Stimulated activated CD8-positive, alpha-beta memory T cell treated with anti-CD3 and anti-CD28 coated beads, Interleukin-2, amount 100 ng/mL, for 48 hours (primary cell): ENCODE measurements around the gene CEP57L1.
"Not testable (repeated sequence)": the region's sequence is repeated elsewhere in the genome, so short reads cannot be mapped to it uniquely, and the experiment has no call there.

Experiments used
- DNase-seq, 2 donors: peaks; one replicate each; pipeline ENCODE4 v3.0.0-alpha.2; 2020; ENCODE audit warnings: low read depth in 2 of 2

CEP57L1 gene

GRCh38 chr6:109172101-109172746 is 76.9 kb downstream of the CEP57L1 start:
- no peak for DNase-seq

GRCh38 chr6:109174916-109175315 is 79.6 kb downstream of the CEP57L1 start:
- no peak for DNase-seq

GRCh38 chr6:109178921-109179320 is 83.6 kb downstream of the CEP57L1 start:
- no peak for DNase-seq

DNA sequence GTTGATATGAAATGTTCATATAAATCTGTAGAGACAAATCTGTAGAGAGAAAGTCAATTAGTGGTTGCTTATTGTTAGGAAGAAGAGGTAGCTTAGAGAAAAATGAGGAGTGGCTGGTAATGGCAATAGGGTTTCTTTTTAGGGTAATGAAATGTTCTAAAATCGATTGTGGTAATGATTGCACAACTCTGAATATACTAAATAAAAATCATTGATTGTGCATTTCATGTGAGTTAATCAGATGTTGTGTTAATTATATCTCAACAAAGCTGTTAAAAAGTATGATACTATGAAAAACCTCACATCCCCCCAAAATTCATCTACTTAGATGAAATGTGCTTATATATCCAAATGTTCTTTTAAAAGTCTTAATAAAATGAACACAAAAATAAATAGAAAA is 84.2 kb downstream of the CEP57L1 start:
- no peak for DNase-seq

DNA sequence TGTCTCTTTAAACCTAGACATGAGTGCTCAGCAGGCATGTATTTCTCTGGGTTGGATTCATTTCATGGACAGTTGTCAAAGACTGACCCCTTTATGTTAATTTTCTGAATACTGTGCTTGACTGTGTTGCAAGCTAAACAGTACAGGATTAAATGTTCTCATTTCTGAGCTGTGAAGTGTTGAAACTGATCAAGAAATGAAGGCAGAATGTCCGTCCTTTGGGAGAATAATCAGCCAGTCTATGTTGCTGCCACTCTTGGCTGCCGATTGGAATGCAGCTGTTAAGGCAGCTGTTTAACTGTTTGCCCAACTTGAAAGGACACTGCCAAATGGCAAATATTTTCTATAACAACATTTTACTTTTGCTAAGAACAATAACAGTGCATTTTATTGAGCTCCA is 87.3 kb downstream of the CEP57L1 start:
- no peak for DNase-seq

GRCh38 chr6:109183109-109183650 is 87.9 kb downstream of the CEP57L1 start:
- no peak for DNase-seq

DNA sequence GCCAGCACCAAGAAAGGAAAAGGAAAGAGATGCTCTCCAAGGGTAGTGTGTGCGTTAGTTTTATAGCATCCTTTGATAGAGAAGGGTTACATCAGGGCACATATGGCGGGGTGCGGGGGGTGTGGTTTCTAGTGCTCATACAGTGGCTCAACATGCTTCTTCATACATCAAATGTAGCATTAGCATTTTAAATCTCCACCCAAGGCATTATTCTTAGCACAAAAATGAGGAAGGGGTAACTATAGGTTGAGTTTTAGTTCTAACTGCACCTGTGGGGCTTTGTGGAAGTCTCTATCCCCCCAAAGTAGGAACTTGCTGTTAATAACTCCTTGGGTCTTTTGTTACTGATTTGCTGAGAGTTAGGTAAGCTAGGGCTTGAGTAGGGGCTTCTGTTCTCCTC is 89.3 kb downstream of the CEP57L1 start:
- no peak for DNase-seq

DNA sequence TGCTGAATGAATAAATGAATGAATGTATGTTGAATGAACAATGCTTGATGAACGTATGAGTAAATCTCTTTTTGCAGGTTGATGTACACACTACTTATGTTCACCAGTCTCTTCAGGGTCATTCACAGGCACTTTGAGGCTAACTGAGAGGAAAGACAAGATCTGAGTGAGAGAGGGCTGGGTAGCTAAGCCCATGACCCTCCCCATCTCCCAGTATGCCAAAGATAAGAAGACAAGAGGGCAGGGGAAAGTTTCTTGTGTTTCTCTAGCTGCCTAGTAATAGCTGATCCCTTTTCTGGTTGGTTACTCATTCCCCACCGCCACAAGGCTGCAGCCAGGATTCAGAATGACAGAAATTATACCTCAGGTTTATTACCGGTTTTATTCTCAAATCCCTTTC is 90.7 kb downstream of the CEP57L1 start:
- no peak for DNase-seq

- peak; percentile 22 to 33 for DNase-seq
These were observed 92.2 kb downstream of the CEP57L1 start for GRCh38 chr6:109187399-109188114.

DNA sequence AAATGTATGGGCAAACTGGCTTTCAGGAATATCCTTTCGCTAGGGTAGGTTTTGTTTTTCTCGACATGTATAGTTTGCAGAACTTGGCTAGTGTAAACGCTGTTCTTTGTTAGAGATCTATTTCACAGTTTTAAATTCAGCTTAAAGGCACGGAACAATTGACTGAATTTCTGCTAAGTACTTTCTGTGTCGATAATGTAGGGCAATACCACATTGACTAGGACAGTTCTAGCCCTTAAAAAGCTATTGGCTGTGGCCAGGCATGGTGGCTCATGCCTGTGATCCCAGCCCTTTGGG is 92.8 kb downstream of the CEP57L1 start:
- DNase-seq: no peak

DNA sequence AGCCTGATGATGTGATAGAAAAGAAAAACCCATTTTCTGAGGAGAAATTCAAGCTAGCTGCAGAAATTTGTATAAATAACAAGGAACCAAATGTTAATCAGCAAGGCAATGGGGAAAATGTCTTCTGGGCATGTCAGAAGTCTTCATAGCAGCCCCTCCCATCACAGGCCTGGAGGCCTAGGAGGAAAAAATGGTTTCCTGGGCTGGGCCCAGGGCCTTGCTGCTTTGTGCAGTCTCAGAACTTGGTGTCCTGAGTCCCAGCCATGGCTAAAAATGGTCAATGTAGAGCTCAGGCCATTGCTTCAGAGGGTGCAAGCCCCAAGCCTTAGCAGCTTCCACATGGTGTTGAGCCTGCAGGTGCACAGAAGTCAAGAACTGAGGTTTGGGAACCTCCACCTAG is 96.1 kb downstream of the CEP57L1 start:
- not testable (repeated sequence) for DNase-seq

- no peak for DNase-seq
These were observed 97.6 kb downstream of the CEP57L1 start for GRCh38 chr6:109192865-109193264.

GRCh38 chr6:109194880-109195279 is 99.6 kb downstream of the CEP57L1 start:
- no peak for DNase-seq

- no peak for DNase-seq
These were observed 101.8 kb downstream of the CEP57L1 start for GRCh38 chr6:109197061-109197460.

DNA sequence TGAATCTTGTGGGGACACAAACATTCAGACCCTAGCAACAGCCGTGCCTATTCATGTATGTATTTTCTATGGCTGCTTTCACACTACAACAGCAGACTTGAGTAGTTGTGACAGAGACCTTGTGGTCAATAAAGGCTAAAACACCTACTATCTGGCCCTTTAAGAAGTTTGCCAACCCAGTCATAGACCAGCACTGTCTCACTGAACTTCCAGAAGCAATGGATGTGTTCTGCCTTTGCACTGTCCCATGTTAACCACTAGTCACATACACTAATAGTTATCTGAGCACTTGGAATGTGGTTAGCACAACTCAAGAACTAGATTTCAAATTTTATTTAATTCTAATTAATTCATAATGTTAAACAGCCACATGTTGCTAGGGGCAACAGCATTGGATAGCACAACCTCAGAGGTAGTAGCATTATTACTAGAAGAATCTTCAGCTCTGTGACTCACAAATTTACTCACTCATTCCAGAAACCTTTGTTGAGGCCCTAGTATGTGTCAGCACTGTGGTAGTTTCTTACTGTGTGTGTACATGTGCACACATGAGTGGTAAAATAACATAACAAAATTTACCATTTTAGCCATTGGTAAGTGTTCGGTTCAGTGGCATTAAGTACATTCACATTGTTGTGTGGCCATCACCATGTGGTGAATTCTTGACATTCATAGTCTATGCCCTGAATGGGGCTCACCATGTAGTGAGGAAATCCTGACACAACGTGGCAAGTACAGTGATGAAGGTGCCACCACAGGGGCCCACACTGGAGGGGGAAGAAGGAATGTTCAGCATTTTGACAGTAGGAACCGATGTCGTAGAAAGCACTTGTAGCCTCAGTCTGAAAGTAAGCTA is 107.3 kb downstream of the CEP57L1 start:
- DNase-seq: no peak

DNA sequence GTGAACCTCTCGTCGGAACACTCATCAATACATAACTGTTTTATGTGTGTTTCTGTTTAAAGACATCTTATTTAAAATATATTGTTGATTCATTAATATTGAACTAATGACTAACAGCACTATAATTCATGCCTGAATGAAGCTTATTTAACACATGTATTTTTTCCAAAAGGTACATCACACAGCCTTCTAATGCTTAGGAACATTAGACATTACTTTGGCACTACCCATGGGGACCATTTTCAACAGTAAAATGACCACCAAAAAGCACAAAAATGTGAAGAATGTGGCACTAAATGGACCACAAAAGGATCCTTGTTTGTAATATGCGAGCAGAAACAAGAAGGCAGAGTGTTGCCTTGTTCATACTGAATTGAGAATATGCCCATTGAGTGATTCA is 109.2 kb downstream of the CEP57L1 start:
- DNase-seq: no peak

GRCh38 chr6:109212683-109213082 is 117.4 kb downstream of the CEP57L1 start:
- DNase-seq: no peak
